ENCODE data around the gene ANKRD13D.

GRCh38 chr11:67267188-67268080, 21.7 kb upstream of the ANKRD13D start:
- no peak for TF ChIP-seq CTCF (IDR thresholded peaks at IDR 0.05)
- TF ChIP-seq ZFX (IDR thresholded peaks at IDR 0.05; ENCODE audit: borderline replicate concordance): no peak
